HUES48 (cell line): ENCODE results near the gene POU6F2.

ENCODE experiments used
- H3K27ac ChIP-seq: one replicate; pipeline ENCODE4 v1.7.0; 2013; ENCODE audit warnings: low read depth, low read length, inconsistent platforms
- H3K27me3 ChIP-seq: 2 replicates; pipeline ENCODE4 v1.6.1; 2013; ENCODE audit warnings: mild to moderate bottlenecking, low read length; ENCODE audit not compliant: control insufficient read depth, insufficient read depth
- H3K36me3 ChIP-seq: 2 replicates; pipeline ENCODE4 v1.6.1; 2013; ENCODE audit warnings: low read length; ENCODE audit not compliant: control insufficient read depth, insufficient read depth
- H3K4me1 ChIP-seq: 2 replicates; pipeline ENCODE4 v1.6.1; 2013; ENCODE audit warnings: mild to moderate bottlenecking, low read length; ENCODE audit not compliant: control insufficient read depth, insufficient read depth
- H3K4me3 ChIP-seq: 2 replicates; pipeline ENCODE4 v1.5.1; 2013; ENCODE audit warnings: mild to moderate bottlenecking, low read depth, low read length
- H3K9ac ChIP-seq: 2 replicates; pipeline ENCODE4 v1.6.1; 2013; ENCODE audit warnings: mild to moderate bottlenecking, low read depth, low read length, moderate library complexity
- H3K9me3 ChIP-seq: 2 replicates; pipeline ENCODE4 v1.6.1; 2013; ENCODE audit warnings: low read length; ENCODE audit not compliant: control insufficient read depth, insufficient read depth

Gene POU6F2

GRCh38 chr7:39062811-39063210 is 85.1 kb downstream of the POU6F2 start:
- no peak overlapping the region for H3K4me3 ChIP-seq
- no peaks in the 10 kb centered on the region for H3K9me3 ChIP-seq
- H3K9ac ChIP-seq, result no peak overlapping the region
- no peaks in the 10 kb centered on the region for H3K27me3 ChIP-seq
- no peaks in the 10 kb centered on the region for H3K4me1 ChIP-seq
- no peaks in the 10 kb centered on the region for H3K36me3 ChIP-seq
- H3K27ac ChIP-seq, result no peak overlapping the region

DNA sequence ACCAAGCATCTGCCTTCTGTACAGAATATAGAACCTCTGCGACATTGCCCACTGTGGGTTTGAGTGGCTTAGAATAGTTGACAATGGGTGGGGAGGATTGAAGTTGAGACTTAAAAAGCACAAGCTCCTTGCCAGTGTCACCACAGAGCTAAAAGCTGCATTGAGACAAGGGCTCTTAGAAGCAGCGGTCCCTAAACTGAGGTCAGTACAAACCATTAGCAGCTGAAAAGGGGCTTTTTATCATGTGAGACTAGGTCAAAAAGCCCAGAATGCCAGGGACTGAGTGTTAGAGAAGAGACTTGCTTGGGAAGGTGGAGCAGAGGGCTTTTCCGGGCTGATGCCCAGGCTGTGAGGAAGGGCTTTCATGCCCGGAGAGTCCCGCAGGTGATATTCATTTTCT is 91.3 kb downstream of the POU6F2 start:
- Histone ChIP-seq H3K36me3 (no peaks in the 10 kb centered on the region), H3K9me3 (no peaks in the 10 kb centered on the region), H3K4me1 (peaks cover 17% of the 10 kb centered on the region), H3K27ac (peak overlapping the region; percentile 25), H3K27me3 (no peaks in the 10 kb centered on the region), H3K9ac (no peak overlapping the region), H3K4me3 (no peak overlapping the region)

DNA sequence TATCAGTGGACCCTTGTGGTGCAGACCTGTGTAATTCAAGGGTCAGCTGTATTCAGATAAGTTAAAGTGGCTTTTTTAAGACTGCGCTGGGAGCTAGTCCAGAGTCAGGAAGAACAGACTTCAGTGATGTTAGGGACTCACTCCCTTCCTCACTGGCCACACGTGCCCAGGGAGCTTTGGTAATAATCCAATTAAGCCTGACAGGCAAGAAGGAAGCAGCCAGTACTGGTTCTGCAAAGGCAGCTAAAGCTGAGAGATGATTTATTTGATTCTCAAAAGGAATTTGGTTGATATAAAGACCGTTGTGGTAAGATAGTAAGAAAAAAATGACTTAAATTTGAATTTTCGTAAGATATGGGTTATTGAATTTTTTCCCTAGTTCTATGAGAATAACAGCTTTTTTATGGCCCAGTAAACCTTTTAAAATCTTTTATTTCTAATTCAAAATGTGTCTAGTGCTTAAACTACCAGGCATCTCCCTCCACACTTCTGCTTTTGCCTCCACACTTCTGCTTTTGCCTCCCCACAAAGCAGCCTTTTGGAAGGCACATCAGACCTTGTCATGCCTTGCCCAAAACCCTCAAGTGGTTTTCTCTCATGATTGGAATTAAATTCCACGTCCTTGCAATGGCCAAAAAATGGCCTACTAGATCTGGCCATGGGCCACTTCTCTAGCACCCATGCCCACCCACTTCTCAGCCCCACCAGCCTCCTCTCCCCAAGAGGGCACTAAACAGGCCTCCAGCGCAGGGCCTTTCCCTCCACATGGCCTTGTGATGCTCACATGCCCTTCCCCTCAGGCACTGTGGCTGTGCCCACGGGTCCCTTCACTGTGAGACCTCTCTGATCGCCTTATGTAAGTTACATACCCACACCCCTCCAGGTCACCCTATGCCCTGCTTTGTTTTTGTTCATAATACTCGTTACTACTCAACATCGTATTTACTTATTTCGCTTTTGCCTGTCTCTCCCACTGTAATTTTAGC is 92.5 kb downstream of the POU6F2 start:
- Histone ChIP-seq H3K9me3 (no peaks in the 10 kb centered on the region), H3K9ac (no peak overlapping the region), H3K27ac (no peak overlapping the region), H3K4me3 (no peak overlapping the region), H3K27me3 (no peaks in the 10 kb centered on the region), H3K36me3 (no peaks in the 10 kb centered on the region), H3K4me1 (peaks cover 17% of the 10 kb centered on the region)

DNA sequence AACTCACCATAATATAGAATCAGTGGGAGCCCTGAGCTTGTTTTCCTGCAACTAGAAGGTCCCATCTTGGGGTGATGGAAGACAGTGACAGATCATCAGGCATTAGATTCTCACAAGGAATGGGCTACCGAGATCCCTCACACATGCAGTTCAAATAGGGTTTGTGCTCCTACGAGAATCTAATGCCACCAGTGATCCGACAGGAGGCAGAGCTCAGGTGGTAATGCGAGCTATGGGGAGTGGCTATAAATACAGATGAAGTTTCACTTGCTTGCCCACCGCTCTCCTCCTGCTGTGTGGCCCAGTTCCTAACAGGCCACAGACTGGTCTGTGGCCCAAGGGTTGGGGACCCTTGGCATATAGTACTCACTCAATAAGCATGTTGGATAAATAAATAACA is 93.4 kb downstream of the POU6F2 start:
- Histone ChIP-seq H3K4me3 (no peak overlapping the region), H3K27ac (no peak overlapping the region), H3K4me1 (peaks cover 20% of the 10 kb centered on the region), H3K9ac (no peak overlapping the region), H3K36me3 (no peaks in the 10 kb centered on the region), H3K27me3 (no peaks in the 10 kb centered on the region), H3K9me3 (no peaks in the 10 kb centered on the region)

- peak overlapping the region; percentile 64 for H3K27ac ChIP-seq
- no peak overlapping the region for H3K4me3 ChIP-seq
- no peaks in the 10 kb centered on the region for H3K27me3 ChIP-seq
- no peaks in the 10 kb centered on the region for H3K36me3 ChIP-seq
- peaks cover 20% of the 10 kb centered on the region for H3K4me1 ChIP-seq
- no peak overlapping the region for H3K9ac ChIP-seq
- no peaks in the 10 kb centered on the region for H3K9me3 ChIP-seq
Measured at GRCh38 chr7:39073432-39073831, 95.7 kb downstream of the POU6F2 start.

- Histone ChIP-seq H3K36me3 (no peaks in the 10 kb centered on the region), H3K9ac (no peak overlapping the region), H3K4me3 (no peak overlapping the region), H3K9me3 (no peaks in the 10 kb centered on the region), H3K4me1 (peaks cover 13% of the 10 kb centered on the region), H3K27me3 (no peaks in the 10 kb centered on the region), H3K27ac (no peak overlapping the region)
Measured at GRCh38 chr7:39075210-39075609, 97.5 kb downstream of the POU6F2 start.

DNA sequence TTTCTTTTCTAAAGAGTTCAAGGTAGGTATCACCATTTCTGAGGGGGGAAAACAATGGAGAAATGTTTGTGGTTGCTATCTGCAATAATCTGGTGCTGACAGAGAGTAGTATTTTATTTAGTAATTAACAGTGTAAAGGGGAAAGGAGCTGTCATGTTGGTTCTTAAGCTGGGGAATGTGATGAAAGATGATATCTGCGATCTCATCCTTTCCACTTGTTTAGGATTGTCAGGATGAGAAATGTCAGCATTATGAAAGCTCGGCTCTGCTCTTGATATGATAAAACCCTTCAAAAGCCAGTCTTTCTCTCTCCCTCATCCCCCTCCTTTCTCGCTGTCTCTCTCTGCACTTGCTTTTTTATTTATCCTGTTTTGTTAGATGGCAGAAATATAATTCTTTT is 106.1 kb downstream of the POU6F2 start:
- no peaks in the 10 kb centered on the region for H3K9me3 ChIP-seq
- H3K4me1 ChIP-seq, result peaks cover 32% of the 10 kb centered on the region
- H3K4me3 ChIP-seq, result no peak overlapping the region
- H3K27ac ChIP-seq, result no peak overlapping the region
- H3K36me3 ChIP-seq, result no peaks in the 10 kb centered on the region
- H3K9ac ChIP-seq, result no peak overlapping the region
- H3K27me3 ChIP-seq, result no peaks in the 10 kb centered on the region

- Histone ChIP-seq H3K4me1 (peaks cover 35% of the 10 kb centered on the region), H3K27me3 (no peaks in the 10 kb centered on the region), H3K9me3 (no peaks in the 10 kb centered on the region), H3K36me3 (no peaks in the 10 kb centered on the region), H3K4me3 (no peak overlapping the region), H3K27ac (no peak overlapping the region), H3K9ac (no peak overlapping the region)
Measured at GRCh38 chr7:39084349-39084748, 106.6 kb downstream of the POU6F2 start.

DNA sequence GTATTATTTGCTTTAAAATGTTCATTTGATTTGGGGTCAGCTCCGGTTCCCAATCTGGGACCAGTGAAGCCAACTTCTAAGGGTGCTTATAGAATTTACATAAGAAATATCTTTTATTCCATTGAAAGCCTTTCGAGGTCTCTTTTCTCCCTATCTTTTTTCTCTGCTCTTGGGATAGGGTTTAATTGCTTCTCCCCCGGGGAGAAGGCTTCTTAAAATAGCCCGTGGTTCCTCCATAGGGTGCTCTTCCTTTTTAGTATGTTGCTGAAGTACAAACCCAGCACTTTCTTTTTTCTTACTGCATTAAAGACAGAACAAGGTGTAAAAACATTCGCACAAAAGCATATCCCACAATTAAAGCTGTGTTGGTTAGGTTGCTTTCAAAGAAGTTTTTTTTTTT is 107.5 kb downstream of the POU6F2 start:
- H3K9ac ChIP-seq, result no peak overlapping the region
- H3K27ac ChIP-seq, result peak overlapping the region; percentile 21
- H3K4me1 ChIP-seq, result peaks cover 35% of the 10 kb centered on the region
- H3K4me3 ChIP-seq, result peak overlapping the region; percentile 48
- no peaks in the 10 kb centered on the region for H3K36me3 ChIP-seq
- no peaks in the 10 kb centered on the region for H3K27me3 ChIP-seq
- H3K9me3 ChIP-seq, result no peaks in the 10 kb centered on the region

- no peaks in the 10 kb centered on the region for H3K27me3 ChIP-seq
- peak overlapping the region; percentile 21 for H3K27ac ChIP-seq
- H3K4me3 ChIP-seq, result peak overlapping the region; percentile 48
- no peak overlapping the region for H3K9ac ChIP-seq
- peaks cover 35% of the 10 kb centered on the region for H3K4me1 ChIP-seq
- H3K9me3 ChIP-seq, result no peaks in the 10 kb centered on the region
- H3K36me3 ChIP-seq, result no peaks in the 10 kb centered on the region
Measured at GRCh38 chr7:39085590-39086049, 107.9 kb downstream of the POU6F2 start.

DNA sequence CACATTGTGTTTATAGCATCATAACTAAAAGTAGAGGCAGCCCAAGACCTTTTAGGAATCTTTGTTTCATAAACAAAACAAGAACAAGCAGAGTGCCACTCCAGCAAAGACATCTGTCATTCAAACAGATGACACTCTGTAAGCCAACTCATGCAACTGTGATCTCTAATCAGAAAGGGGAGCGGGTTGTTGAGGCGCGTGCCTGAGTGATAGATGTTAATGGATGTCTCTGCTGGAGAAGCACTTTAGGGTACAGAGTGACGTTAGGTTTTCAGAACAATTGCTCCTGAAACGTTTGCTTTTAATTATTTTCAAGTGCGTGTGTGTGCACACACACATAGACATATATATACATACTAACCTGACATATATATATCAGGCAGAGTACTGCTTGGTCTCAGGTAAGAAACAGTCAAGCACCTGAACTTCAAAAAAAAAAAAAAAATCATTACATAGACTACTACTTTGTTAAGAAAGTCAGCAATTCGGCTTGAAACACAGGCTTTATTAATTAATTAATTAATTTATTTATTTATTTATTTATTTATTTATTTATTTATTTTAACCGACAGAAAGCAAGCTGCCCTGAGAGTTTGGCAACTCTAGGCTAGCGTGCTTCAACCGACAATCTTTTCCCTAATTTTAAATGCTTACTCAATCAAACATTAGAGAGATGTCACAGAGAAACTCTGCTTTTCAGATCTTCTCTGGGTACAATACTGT is 109.1 kb downstream of the POU6F2 start:
- H3K9ac ChIP-seq, result no peak overlapping the region
- no peaks in the 10 kb centered on the region for H3K27me3 ChIP-seq
- no peaks in the 10 kb centered on the region for H3K36me3 ChIP-seq
- H3K9me3 ChIP-seq, result no peaks in the 10 kb centered on the region
- H3K27ac ChIP-seq, result no peak overlapping the region
- H3K4me3 ChIP-seq, result no peak overlapping the region
- peaks cover 35% of the 10 kb centered on the region for H3K4me1 ChIP-seq
